Stimulated activated CD4-positive, alpha-beta T cell treated with anti-CD3 and anti-CD28 coated beads, Interleukin-4, amount 100 ng/mL, for 4 hours (primary cell): ENCODE results near the gene TRIM41.

Experiments
- DNase-seq, 2 experiments: peaks; one replicate each; pipeline ENCODE4 v3.0.0-alpha.2; 2020

TRIM41 gene

GRCh38 chr5:181233801-181234454, 10.8 kb downstream of the TRIM41 start:
- DNase-seq = no peak

- no peak for DNase-seq
Measured at GRCh38 chr5:181234455-181235306, 11.6 kb downstream of the TRIM41 start.

- DNase-seq = no peak
Measured at GRCh38 chr5:181235323-181235688, 12.2 kb downstream of the TRIM41 start.

- no peak for DNase-seq
Measured at GRCh38 chr5:181235689-181236366, 12.7 kb downstream of the TRIM41 start.

GRCh38 chr5:181236471-181236870, 13.4 kb downstream of the TRIM41 start:
- no peak for DNase-seq

- no peak for DNase-seq
Measured at GRCh38 chr5:181236954-181237641, 14.0 kb downstream of the TRIM41 start.

GRCh38 chr5:181237729-181238385, 14.8 kb downstream of the TRIM41 start:
- DNase-seq = no peak

- DNase-seq = no peak
Measured at GRCh38 chr5:181239062-181239663, 16.1 kb downstream of the TRIM41 start.

- DNase-seq = no peak
Measured at GRCh38 chr5:181241393-181241975, 18.4 kb downstream of the TRIM41 start.

- DNase-seq = no peak
Measured at GRCh38 chr5:181242031-181242451, 19.0 kb downstream of the TRIM41 start.

GRCh38 chr5:181243018-181243563, 20.0 kb downstream of the TRIM41 start:
- no peak for DNase-seq

GRCh38 chr5:181243564-181244343, 20.7 kb downstream of the TRIM41 start, which contains the start of gene RACK1:
Gene RACK1, minus strand, starts transcription at chr5:181243906. Its CDS starts 106 bp downstream, at chr5:181243800.
- peak; percentile 82 to 87 for DNase-seq

- DNase-seq = no peak
Measured at GRCh38 chr5:181245427-181246275, 22.6 kb downstream of the TRIM41 start.

GRCh38 chr5:181246276-181247049, 23.4 kb downstream of the TRIM41 start:
- peak; percentile 73 to 76 for DNase-seq

GRCh38 chr5:181248277-181248676, 25.2 kb downstream of the TRIM41 start:
- DNase-seq = no peak

GRCh38 chr5:181255276-181255675, 32.2 kb downstream of the TRIM41 start:
- DNase-seq = no peak

- no peak for DNase-seq
Measured at GRCh38 chr5:181255836-181256578, 32.9 kb downstream of the TRIM41 start.

GRCh38 chr5:181258576-181258975, 35.5 kb downstream of the TRIM41 start:
- no peak for DNase-seq
